Neural crest cell (in vitro differentiated cells): ENCODE data around the gene PAX5. TPM values are rescaled to one million over a fixed set of nuclear protein-coding genes. Genes with fewer than 3 reads are reported as not detected.
A peak's percentile ranks its signal among the peaks of the same experiment; 100 is the strongest.

Experiments
- DNase-seq: peaks from one replicate; pipeline ENCODE4 v3.0.0; 2021; ENCODE audit warnings: low read depth, mixed read lengths, low spot score
- H3K27ac Mint-ChIP-seq: one replicate; pipeline ENCODE4 v1.8.0; 2021; ENCODE audit warnings: mild to moderate bottlenecking, mixed read lengths; ENCODE audit not compliant: unreplicated experiment
- H3K27me3 Mint-ChIP-seq: 2 replicates; pipeline ENCODE4 v1.8.0; 2021; ENCODE audit warnings: low read depth, mild to moderate bottlenecking, mixed read lengths
- H3K36me3 Mint-ChIP-seq: 2 replicates; pipeline ENCODE4 v1.8.0; 2021; ENCODE audit warnings: low read depth, mild to moderate bottlenecking, mixed read lengths
- H3K4me1 Mint-ChIP-seq: 2 replicates; pipeline ENCODE4 v1.8.0; 2021; ENCODE audit warnings: mixed read lengths
- H3K4me3 Mint-ChIP-seq: one replicate; pipeline ENCODE4 v1.8.0; 2021; ENCODE audit warnings: mild to moderate bottlenecking, mixed read lengths
- H3K9me3 Mint-ChIP-seq: 2 replicates; pipeline ENCODE4 v1.8.0; 2021; ENCODE audit warnings: mixed read lengths
- CTCF ChIP-seq: fragments of 200-600 bp; sonication (generic); conservative IDR thresholded peaks from 2 replicates; pipeline ENCODE4 v1.5.0; 2021; ENCODE audit warnings: antibody characterized with exemption, mild to moderate bottlenecking
- total RNA-seq: library from RNA; stranded (reverse); gene quantifications from 2 replicates; pipeline ENCODE4 v1.2.1, GENCODE V29; 2021

Gene PAX5
- total RNA-seq, 1 donor from 2014 or later, result 19.5 TPM

GRCh38 chr9:37034938-37035647, 1.0 kb upstream of the PAX5 start:
- no peak for DNase-seq
- peak; percentile 19 for TF ChIP-seq CTCF
- peak overlapping the region; percentile 90 for H3K4me3 Mint-ChIP-seq
- no peaks in the 10 kb centered on the region for H3K9me3 Mint-ChIP-seq
- H3K4me1 Mint-ChIP-seq, result peaks cover 55% of the 10 kb centered on the region
- H3K27ac Mint-ChIP-seq, result peak overlapping the region; percentile 83
- H3K36me3 Mint-ChIP-seq, result peaks cover 2% of the 10 kb centered on the region
- peaks cover 95% of the 10 kb centered on the region for H3K27me3 Mint-ChIP-seq

GRCh38 chr9:37034305-37034937, 353 bp upstream of the PAX5 start:
- Mint-ChIP-seq H3K9me3 (no peaks in the 10 kb centered on the region), H3K4me1 (peaks cover 57% of the 10 kb centered on the region), H3K27me3 (peaks cover 98% of the 10 kb centered on the region), H3K4me3 (peak overlapping the region; percentile 90), H3K36me3 (peaks cover 2% of the 10 kb centered on the region), H3K27ac (no peak overlapping the region)
- peak; percentile 53 for TF ChIP-seq CTCF
- no peak for DNase-seq

GRCh38 chr9:37033141-37033540, 927 bp downstream of the PAX5 start:
- Mint-ChIP-seq H3K36me3 (peaks cover 2% of the 10 kb centered on the region), H3K4me3 (peak overlapping the region; percentile 69), H3K9me3 (no peaks in the 10 kb centered on the region), H3K27me3 (peaks cover 98% of the 10 kb centered on the region), H3K4me1 (peaks cover 56% of the 10 kb centered on the region), H3K27ac (no peak overlapping the region)
- no peak for TF ChIP-seq CTCF
- no peak for DNase-seq

GRCh38 chr9:37032713-37033112, 1.4 kb downstream of the PAX5 start:
- peaks cover 2% of the 10 kb centered on the region for H3K36me3 Mint-ChIP-seq
- no peaks in the 10 kb centered on the region for H3K9me3 Mint-ChIP-seq
- H3K27ac Mint-ChIP-seq, result no peak overlapping the region
- DNase-seq, result no peak
- no peak overlapping the region for H3K4me3 Mint-ChIP-seq
- TF ChIP-seq CTCF, result no peak
- peaks cover 58% of the 10 kb centered on the region for H3K4me1 Mint-ChIP-seq
- H3K27me3 Mint-ChIP-seq, result peaks cover 98% of the 10 kb centered on the region

- Mint-ChIP-seq H3K36me3 (peaks cover 2% of the 10 kb centered on the region), H3K4me1 (peaks cover 55% of the 10 kb centered on the region), H3K4me3 (peak overlapping the region; percentile 24), H3K9me3 (no peaks in the 10 kb centered on the region), H3K27me3 (peaks cover 97% of the 10 kb centered on the region), H3K27ac (no peak overlapping the region)
- TF ChIP-seq CTCF, result no peak
- no peak for DNase-seq
Measured at GRCh38 chr9:37031902-37032301, 2.2 kb downstream of the PAX5 start.
